ENCODE measurements around the gene AP1B1. TPM values are rescaled to one million over a fixed set of nuclear protein-coding genes. Genes with fewer than 3 reads are reported as not detected.

Gene AP1B1
- total and polyA plus RNA-seq, 4 donors = 32.7 to 97.9 (median 50.0) TPM

DNA sequence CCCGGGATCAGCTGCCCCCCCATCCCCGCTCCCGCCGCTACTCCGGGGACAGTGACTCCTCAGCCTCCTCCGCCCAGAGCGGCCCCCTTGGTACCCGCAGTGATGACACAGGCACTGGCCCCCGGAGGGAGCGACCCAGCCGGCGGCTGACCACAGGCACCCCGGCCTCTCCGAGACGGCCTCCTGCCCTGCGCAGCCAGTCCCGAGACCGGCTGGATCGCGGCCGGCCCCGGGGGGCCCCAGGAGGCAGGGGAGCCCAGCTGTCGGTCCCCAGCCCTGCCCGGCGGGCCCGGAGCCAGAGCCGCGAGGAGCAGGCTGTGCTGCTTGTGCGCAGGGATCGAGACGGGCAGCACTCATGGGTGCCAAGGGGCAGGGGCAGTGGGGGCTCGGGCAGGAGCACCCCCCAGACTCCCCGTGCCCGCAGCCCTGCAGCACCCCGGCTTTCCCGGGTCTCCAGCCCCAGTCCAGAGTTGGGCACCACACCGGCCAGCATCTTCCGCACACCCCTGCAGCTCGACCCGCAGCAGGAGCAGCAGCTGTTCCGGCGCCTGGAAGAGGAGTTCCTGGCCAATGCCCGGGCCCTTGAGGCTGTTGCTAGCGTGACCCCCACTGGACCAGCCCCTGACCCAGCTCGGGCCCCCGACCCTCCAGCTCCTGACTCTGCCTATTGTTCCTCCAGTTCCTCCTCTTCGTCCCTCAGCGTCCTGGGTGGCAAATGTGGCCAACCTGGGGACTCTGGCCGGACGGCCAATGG is 76.7 kb downstream of the AP1B1 start:
- Histone ChIP-seq H3K9me3 (ENCODE audit: control insufficient read depth in 4 of 4, insufficient read depth in 3 of 4, low read length in 3 of 4) (no peaks in the 10 kb centered on the region), H3K27ac (ENCODE audit: low read depth in 1 of 2, low read length in 1 of 2) (peak overlapping the region; percentile 60 to 71), H3K4me3 (no peak overlapping the region), H3K4me1 (ENCODE audit: control insufficient read depth in 5 of 5, insufficient read depth in 5 of 5, low read length in 5 of 5) (peaks cover 0 to 51% (median 8%) of the 10 kb centered on the region in 5 donors), H3K9ac (ENCODE audit: insufficient read depth in 1 of 2, low read length in 2 of 2) (no peak overlapping the region), H3K36me3 (ENCODE audit: control insufficient read depth in 4 of 4, insufficient read depth in 4 of 4, low read length in 4 of 4) (peaks cover 0 to 4% (median 2%) of the 10 kb centered on the region in 4 donors), H3K27me3 (ENCODE audit: control insufficient read depth in 3 of 3, insufficient read depth in 3 of 3, low read length in 2 of 3) (peaks cover 0 to 30% (median 28%) of the 10 kb centered on the region in 3 donors)
- TF ChIP-seq, protein P1, sequence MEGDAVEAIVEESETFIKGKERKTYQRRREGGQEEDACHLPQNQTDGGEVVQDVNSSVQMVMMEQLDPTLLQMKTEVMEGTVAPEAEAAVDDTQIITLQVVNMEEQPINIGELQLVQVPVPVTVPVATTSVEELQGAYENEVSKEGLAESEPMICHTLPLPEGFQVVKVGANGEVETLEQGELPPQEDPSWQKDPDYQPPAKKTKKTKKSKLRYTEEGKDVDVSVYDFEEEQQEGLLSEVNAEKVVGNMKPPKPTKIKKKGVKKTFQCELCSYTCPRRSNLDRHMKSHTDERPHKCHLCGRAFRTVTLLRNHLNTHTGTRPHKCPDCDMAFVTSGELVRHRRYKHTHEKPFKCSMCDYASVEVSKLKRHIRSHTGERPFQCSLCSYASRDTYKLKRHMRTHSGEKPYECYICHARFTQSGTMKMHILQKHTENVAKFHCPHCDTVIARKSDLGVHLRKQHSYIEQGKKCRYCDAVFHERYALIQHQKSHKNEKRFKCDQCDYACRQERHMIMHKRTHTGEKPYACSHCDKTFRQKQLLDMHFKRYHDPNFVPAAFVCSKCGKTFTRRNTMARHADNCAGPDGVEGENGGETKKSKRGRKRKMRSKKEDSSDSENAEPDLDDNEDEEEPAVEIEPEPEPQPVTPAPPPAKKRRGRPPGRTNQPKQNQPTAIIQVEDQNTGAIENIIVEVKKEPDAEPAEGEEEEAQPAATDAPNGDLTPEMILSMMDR (IDR thresholded peaks at IDR 0.05; ENCODE audit: control extremely low read depth, extremely low read depth) = no peak
- WGBS, 2 donors = 77 to 80% methylated on average over 48 to 50 of the region's 50 CpGs
- no peak for ATAC-seq (ENCODE audit: insufficient read depth, low FRiP score)
- no peak for DNase-seq

DNA sequence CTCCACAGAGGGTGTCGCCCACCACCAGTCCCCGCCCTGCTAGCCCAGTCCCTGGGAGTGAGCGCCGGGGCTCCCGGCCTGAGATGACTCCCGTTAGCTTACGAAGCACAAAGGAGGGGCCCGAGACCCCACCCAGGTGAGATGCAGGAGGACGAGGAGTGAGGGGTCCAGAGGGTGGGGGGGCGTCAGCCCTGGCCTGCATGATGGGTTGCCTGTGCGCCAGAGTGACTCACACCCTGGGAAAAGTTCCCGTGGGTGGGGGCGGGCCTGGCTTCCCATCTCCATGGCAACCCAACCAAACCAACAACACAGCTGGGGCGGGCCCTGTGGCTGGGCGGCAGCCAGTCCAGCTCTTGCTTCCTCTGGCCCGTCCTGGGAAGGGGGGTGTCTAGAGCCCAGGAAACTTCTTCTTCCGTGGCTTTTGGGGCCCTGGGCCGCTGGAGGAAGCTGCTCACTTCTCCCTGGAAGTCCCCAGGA is 77.5 kb downstream of the AP1B1 start:
- no peak overlapping the region for H3K9ac ChIP-seq (ENCODE audit: insufficient read depth in 1 of 2, low read length in 2 of 2)
- peaks cover 0 to 51% (median 8%) of the 10 kb centered on the region in 5 donors for H3K4me1 ChIP-seq (ENCODE audit: control insufficient read depth in 5 of 5, insufficient read depth in 5 of 5, low read length in 5 of 5)
- DNase-seq (peak; percentile 96 to 97 (median 97)), ATAC-seq (ENCODE audit: insufficient read depth, low FRiP score) (peak; percentile 68)
- peaks cover 0 to 23% (median 21%) of the 10 kb centered on the region in 3 donors for H3K27me3 ChIP-seq (ENCODE audit: control insufficient read depth in 3 of 3, insufficient read depth in 3 of 3, low read length in 2 of 3)
- H3K36me3 ChIP-seq (ENCODE audit: control insufficient read depth in 4 of 4, insufficient read depth in 4 of 4, low read length in 4 of 4) = peaks cover 0 to 4% (median 2%) of the 10 kb centered on the region in 4 donors
- no peaks in the 10 kb centered on the region for H3K9me3 ChIP-seq (ENCODE audit: control insufficient read depth in 4 of 4, insufficient read depth in 3 of 4, low read length in 3 of 4)
- TF ChIP-seq, protein P1 (IDR thresholded peaks at IDR 0.05; ENCODE audit: control extremely low read depth, extremely low read depth) = no peak
- H3K27ac ChIP-seq (ENCODE audit: low read depth in 1 of 2, low read length in 1 of 2) = peak overlapping the region; percentile 75 to 84
- no peak overlapping the region for H3K4me3 ChIP-seq
- 12 to 21% methylated on average over 17 to 18 of the region's 18 CpGs for WGBS, 2 donors

DNA sequence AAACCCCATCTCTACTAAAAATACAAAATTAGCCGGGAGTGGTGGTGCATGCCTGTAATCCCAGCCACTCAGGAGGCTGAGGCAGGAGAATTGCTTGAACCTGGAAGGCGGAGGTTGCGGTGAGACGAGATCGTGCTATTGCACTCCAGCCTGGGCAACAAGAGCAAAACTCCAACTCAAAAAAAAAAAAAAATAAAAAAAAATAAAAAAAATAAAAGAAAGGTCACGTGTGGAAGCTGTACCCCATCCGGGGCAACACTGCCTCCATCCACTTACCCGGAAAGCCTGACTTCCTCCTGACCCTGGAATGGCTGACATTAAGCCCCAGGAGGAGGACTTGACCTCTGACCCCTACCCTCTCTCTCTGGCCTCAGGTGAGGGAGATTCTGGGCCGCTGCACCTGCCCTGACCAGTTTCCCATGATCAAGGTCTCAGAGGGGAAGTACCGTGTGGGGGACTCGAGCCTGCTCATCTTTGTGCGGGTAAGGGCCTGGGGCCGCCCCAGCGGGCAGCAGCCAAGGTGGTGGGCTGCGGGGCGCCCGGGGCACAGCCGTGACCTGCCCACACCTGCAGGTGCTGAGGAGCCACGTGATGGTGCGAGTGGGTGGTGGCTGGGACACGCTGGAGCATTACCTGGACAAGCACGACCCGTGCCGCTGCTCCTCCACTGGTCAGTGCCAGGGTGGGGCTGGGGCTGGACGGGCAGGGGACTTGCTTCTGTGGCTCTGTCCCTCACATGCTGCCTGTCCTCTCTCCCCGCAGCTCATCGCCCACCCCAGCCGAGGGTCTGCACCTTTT is 78.1 kb downstream of the AP1B1 start:
- ATAC-seq (ENCODE audit: insufficient read depth, low FRiP score) (no peak), DNase-seq (no peak)
- TF ChIP-seq, protein P1 (IDR thresholded peaks at IDR 0.05; ENCODE audit: control extremely low read depth, extremely low read depth) = no peak
- H3K4me1 ChIP-seq (ENCODE audit: control insufficient read depth in 5 of 5, insufficient read depth in 5 of 5, low read length in 5 of 5) = peaks cover 0 to 51% (median 8%) of the 10 kb centered on the region in 5 donors
- H3K4me3 ChIP-seq = no peak overlapping the region
- H3K27me3 ChIP-seq (ENCODE audit: control insufficient read depth in 3 of 3, insufficient read depth in 3 of 3, low read length in 2 of 3) = peaks cover 0 to 20% (median 20%) of the 10 kb centered on the region in 3 donors
- 73 to 77% methylated on average over 28 of the region's 28 CpGs for WGBS, 2 donors
- no peaks in the 10 kb centered on the region for H3K9me3 ChIP-seq (ENCODE audit: control insufficient read depth in 4 of 4, insufficient read depth in 3 of 4, low read length in 3 of 4)
- peaks cover 0 to 4% (median 2%) of the 10 kb centered on the region in 4 donors for H3K36me3 ChIP-seq (ENCODE audit: control insufficient read depth in 4 of 4, insufficient read depth in 4 of 4, low read length in 4 of 4)
- peak overlapping the region; percentile 75 to 84 for H3K27ac ChIP-seq (ENCODE audit: low read depth in 1 of 2, low read length in 1 of 2)
- no peak overlapping the region for H3K9ac ChIP-seq (ENCODE audit: insufficient read depth in 1 of 2, low read length in 2 of 2)
